Kidney (tissue), 14 donors: Measurements from ENCODE around the gene TRPM2. TPM values are rescaled to one million over a fixed set of nuclear protein-coding genes. Genes with fewer than 3 reads are reported as not detected.

Experiments used
- DNase-seq, 5 donors: peaks; one replicate each; pipeline ENCODE4 v3.0.0-alpha.2; 2013 to 2020
- FAIRE-seq: peaks from 2 replicates; lab custom pipeline; 2012; peaks lifted over from hg19 to GRCh38; lab: Jason Lieb, UNC
- H3K27ac ChIP-seq, 2 donors: one replicate each; pipeline ENCODE4 v1.7.0; 2013; ENCODE audit warnings: low read depth in 2 of 2, low read length in 2 of 2, inconsistent platforms in 1 of 2
- H3K27me3 ChIP-seq: one replicate; pipeline ENCODE4 v1.7.1; 2013; ENCODE audit warnings: low read length, inconsistent platforms; ENCODE audit not compliant: control insufficient read depth, insufficient read depth
- H3K36me3 ChIP-seq, 3 donors: one replicate each; pipeline versions ENCODE4 v1.7.0 to v1.7.1; 2013; ENCODE audit warnings: low read length in 3 of 3, control low read depth in 1 of 3, inconsistent platforms in 1 of 3; ENCODE audit not compliant: insufficient read depth in 3 of 3, control insufficient read depth in 2 of 3
- H3K4me1 ChIP-seq, 3 donors: one replicate each; pipeline versions ENCODE4 v1.7.0 to v1.7.1; 2013; ENCODE audit warnings: low read length in 3 of 3, inconsistent platforms in 1 of 3, low read depth in 1 of 3; ENCODE audit not compliant: control insufficient read depth in 2 of 3, insufficient read depth in 2 of 3
- H3K4me3 ChIP-seq, 3 donors: one replicate each; pipeline versions ENCODE4 v1.7.0 to v1.8.1; 2013; ENCODE audit warnings: low read length in 3 of 3, control low read depth in 1 of 3, inconsistent platforms in 1 of 3
- H3K9ac ChIP-seq, 3 donors: one replicate each; pipeline versions ENCODE4 v1.7.0 to v1.7.1; 2013; ENCODE audit warnings: low read length in 3 of 3, control low read depth in 1 of 3, inconsistent platforms in 1 of 3
- H3K9me3 ChIP-seq, 3 donors: one replicate each; pipeline versions ENCODE4 v1.7.0 to v1.7.1; 2013; ENCODE audit warnings: low read length in 3 of 3, control low read depth in 1 of 3, inconsistent platforms in 1 of 3; ENCODE audit not compliant: control insufficient read depth in 2 of 3, insufficient read depth in 1 of 3
- intact Hi-C: fragments of 100-400 bp; cut with DNase I; formaldehyde crosslinking; loops from one replicate; pipeline ENCODE4 v1.11.1; 2022
- polyA plus RNA-seq: library from polyadenylated mRNA; stranded (reverse); fragments of 350-450 nt; fragmentation: Illumina TruSeq; extraction: RNeasy Lipid Tissue Mini Kit (QIAGEN cat#74804); gene quantifications from one replicate; pipeline ENCODE4 v1.2.3, GENCODE V29; 2014; ENCODE audit warnings: low read depth, low replicate concordance; ENCODE audit not compliant: insufficient read depth
- total RNA-seq: library from RNA; stranded (reverse); fragmentation: NEBNext Ultra II Directional; extraction: Animal tissue kit (Norgen Biotek cat#: 25700); gene quantifications from one replicate; pipeline ENCODE4 v1.2.1, GENCODE V29; 2021
- TF ChIP-seq, protein P1 (sequence below): IDR thresholded peaks from 3 replicates; pipeline ENCODE4 v1.5.1; 2012; ENCODE audit warnings: mild to moderate bottlenecking, moderate library complexity, borderline replicate concordance; ENCODE audit not compliant: insufficient read depth; ENCODE audit errors: extremely low read depth
- donor health status: control.
- donor health status: control.
- donor health status: control.
- donor health status: control.
- donor health status: control.
- donor health status: DM: yes; HTN: yes; CAD: no.
- donor health status: Normal renal cell carcinoma (clear cell type).

TRPM2 gene
- total and polyA plus RNA-seq, 2 donors from 2014 or later = 2.0 to 11.5 TPM

GRCh38 chr21:44441581-44442265, 88.3 kb downstream of the TRPM2 start:
- no peaks in the 10 kb centered on the region for H3K4me1 ChIP-seq
- no peaks in the 10 kb centered on the region for H3K36me3 ChIP-seq
- H3K4me3 ChIP-seq = no peak overlapping the region
- intact Hi-C loops = no loop called here
- peak in 2 of 5 donors; percentile 28 to 68 for DNase-seq
- H3K27ac ChIP-seq = no peak overlapping the region
- no peaks in the 10 kb centered on the region for H3K27me3 ChIP-seq
- H3K9ac ChIP-seq = no peak overlapping the region
- H3K9me3 ChIP-seq = no peaks in the 10 kb centered on the region
- no peak for FAIRE-seq
- TF ChIP-seq, protein P1, sequence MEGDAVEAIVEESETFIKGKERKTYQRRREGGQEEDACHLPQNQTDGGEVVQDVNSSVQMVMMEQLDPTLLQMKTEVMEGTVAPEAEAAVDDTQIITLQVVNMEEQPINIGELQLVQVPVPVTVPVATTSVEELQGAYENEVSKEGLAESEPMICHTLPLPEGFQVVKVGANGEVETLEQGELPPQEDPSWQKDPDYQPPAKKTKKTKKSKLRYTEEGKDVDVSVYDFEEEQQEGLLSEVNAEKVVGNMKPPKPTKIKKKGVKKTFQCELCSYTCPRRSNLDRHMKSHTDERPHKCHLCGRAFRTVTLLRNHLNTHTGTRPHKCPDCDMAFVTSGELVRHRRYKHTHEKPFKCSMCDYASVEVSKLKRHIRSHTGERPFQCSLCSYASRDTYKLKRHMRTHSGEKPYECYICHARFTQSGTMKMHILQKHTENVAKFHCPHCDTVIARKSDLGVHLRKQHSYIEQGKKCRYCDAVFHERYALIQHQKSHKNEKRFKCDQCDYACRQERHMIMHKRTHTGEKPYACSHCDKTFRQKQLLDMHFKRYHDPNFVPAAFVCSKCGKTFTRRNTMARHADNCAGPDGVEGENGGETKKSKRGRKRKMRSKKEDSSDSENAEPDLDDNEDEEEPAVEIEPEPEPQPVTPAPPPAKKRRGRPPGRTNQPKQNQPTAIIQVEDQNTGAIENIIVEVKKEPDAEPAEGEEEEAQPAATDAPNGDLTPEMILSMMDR = no peak

DNA sequence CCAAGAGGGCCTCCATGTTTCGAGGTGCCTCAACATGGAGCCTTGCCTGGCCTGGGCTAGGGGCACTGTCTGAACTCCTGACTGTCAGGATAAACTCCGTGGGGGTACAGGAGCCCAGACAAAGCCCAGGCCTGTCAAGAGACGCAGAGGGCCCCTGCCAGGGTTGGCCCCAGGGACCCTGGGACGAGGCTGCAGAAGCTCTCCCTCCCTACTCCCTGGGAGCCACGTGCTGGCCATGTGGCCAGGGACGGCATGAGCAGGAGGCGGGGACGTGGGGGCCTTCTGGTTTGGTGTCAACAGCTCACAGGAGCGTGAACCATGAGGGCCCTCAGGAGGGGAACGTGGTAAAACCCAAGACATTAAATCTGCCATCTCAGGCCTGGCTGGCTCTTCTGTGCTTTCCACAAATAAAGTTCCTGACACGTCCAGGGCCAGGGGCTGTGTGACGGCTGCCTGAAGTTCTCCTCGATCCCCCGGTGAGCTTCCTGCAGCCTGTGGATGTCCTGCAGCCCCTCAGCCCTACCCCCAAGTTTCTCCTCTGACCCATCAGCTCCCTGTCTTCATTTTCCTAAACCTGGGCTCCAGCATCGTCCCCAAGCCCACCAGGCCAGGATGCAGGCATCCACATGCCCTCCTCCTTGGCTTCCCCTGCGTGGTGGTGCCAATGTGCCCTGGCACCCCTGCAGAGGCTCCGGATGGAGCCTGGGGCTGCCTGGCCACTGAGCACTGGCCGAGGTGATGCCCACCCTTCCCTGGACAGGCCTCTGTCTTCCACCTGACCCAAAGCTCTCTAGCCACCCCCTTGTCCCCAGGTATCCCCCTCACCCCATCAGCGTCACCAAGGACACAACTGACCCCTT, 89.1 kb downstream of the TRPM2 start:
- DNase-seq = peak in 2 of 5 donors; percentile 24 to 71
- intact Hi-C loops = no loop called here
- no peaks in the 10 kb centered on the region for H3K9me3 ChIP-seq
- H3K9ac ChIP-seq = no peak overlapping the region
- H3K36me3 ChIP-seq = no peaks in the 10 kb centered on the region
- H3K4me3 ChIP-seq = no peak overlapping the region
- H3K27ac ChIP-seq = no peak overlapping the region
- no peaks in the 10 kb centered on the region for H3K27me3 ChIP-seq
- no peaks in the 10 kb centered on the region for H3K4me1 ChIP-seq
- FAIRE-seq = no peak
- TF ChIP-seq, protein P1 = no peak

GRCh38 chr21:44443291-44443890, 90.0 kb downstream of the TRPM2 start:
- no peak overlapping the region for H3K4me3 ChIP-seq
- no peak for FAIRE-seq
- TF ChIP-seq, protein P1 = no peak
- no peaks in the 10 kb centered on the region for H3K27me3 ChIP-seq
- H3K9ac ChIP-seq = no peak overlapping the region
- no peaks in the 10 kb centered on the region for H3K9me3 ChIP-seq
- peak in 1 of 5 donors; percentile 54 for DNase-seq
- no peaks in the 10 kb centered on the region for H3K4me1 ChIP-seq
- H3K36me3 ChIP-seq = no peaks in the 10 kb centered on the region
- H3K27ac ChIP-seq = no peak overlapping the region
- intact Hi-C loops = no loop called here
